HL-60 (cell line): ENCODE data around the gene SHC1.
A peak's percentile ranks its signal among the peaks of the same experiment; 100 is the strongest.

Experiments used
- CTCF ChIP-seq: IDR thresholded peaks from one replicate; pipeline ENCODE4 v1.5.1; 2011; ENCODE audit warnings: low read length, control low read depth, inconsistent platforms; ENCODE audit not compliant: insufficient read depth
- GABPA ChIP-seq: IDR thresholded peaks from 2 replicates; pipeline ENCODE4 v1.6.1; 2012; ENCODE audit warnings: low read depth
- POLR2AphosphoS5 ChIP-seq: IDR thresholded peaks from 2 replicates; pipeline ENCODE4 v1.6.1; 2012; ENCODE audit warnings: low read depth
- REST ChIP-seq: IDR thresholded peaks from 2 replicates; pipeline ENCODE4 v1.6.1; 2012; ENCODE audit warnings: low read depth; ENCODE audit not compliant: insufficient replicate concordance
- SPI1 ChIP-seq: IDR thresholded peaks from 2 replicates; pipeline ENCODE4 v1.6.1; 2012; ENCODE audit warnings: low read depth, mild to moderate bottlenecking, borderline replicate concordance

- TF ChIP-seq CTCF (no peak), REST (no peak), SPI1 (peak; percentile 59; the same call in 1 of the 2 replicates), POLR2AphosphoS5 (peak; percentile 49; the same call in 1 of the 2 replicates), GABPA (no peak)
Observed at GRCh38 chr1:154974808-154975408, 4.4 kb upstream of the SHC1 start.
